ENCODE results near the gene TMEM220.

Gene TMEM220

DNA sequence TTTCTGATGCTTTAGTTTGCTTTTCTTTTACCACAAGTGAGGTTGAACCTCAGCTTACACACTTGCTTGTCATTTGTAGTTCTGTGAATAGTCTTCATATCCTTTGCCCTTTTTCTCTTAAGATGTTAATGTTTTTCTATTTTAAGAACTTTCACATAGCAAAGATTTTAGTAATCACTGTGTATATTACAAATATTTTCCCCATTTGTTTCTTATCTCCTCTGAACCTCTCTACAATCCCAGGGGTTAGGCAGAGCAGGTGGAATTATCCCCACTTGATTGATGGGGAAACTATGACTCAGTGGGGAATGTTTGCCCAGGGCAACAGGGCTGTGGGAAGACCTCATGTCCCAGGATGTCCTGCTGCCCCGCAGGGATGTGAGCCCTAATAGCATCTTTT, 61.0 kb downstream of the TMEM220 start:
- H3K4me3 ChIP-seq (replicated peaks in 1 of 2; ENCODE audit: low read depth in 2 of 2, low read length in 2 of 2): no peak overlapping the region
- DNase-seq (ENCODE audit: low read depth in 2 of 2): peak in 1 of 2 donors; percentile 7
- TF ChIP-seq, protein P1, sequence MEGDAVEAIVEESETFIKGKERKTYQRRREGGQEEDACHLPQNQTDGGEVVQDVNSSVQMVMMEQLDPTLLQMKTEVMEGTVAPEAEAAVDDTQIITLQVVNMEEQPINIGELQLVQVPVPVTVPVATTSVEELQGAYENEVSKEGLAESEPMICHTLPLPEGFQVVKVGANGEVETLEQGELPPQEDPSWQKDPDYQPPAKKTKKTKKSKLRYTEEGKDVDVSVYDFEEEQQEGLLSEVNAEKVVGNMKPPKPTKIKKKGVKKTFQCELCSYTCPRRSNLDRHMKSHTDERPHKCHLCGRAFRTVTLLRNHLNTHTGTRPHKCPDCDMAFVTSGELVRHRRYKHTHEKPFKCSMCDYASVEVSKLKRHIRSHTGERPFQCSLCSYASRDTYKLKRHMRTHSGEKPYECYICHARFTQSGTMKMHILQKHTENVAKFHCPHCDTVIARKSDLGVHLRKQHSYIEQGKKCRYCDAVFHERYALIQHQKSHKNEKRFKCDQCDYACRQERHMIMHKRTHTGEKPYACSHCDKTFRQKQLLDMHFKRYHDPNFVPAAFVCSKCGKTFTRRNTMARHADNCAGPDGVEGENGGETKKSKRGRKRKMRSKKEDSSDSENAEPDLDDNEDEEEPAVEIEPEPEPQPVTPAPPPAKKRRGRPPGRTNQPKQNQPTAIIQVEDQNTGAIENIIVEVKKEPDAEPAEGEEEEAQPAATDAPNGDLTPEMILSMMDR (IDR thresholded peaks at IDR 0.05; ENCODE audit: low read depth, low read length): no peak

DNA sequence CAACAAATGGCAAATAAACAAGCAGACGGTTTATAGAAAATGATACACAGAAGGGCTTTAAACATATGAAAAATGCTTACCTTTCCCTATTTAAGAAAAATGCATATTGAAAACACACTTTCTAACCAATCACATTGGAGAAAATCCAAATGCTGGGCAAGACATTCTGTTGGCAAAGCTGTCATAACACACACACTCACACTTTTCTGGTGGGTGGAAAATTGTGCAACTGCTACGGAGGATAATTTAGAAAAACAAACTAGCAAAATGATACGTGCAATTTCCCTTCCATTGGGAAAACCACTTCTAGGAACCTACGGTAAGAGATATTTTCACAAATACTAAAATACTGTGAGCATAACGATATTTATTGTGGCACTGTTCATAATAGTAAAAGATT, 62.9 kb downstream of the TMEM220 start:
- no peak overlapping the region for H3K4me3 ChIP-seq (replicated peaks in 1 of 2; ENCODE audit: low read depth in 2 of 2, low read length in 2 of 2)
- TF ChIP-seq, protein P1 (IDR thresholded peaks at IDR 0.05; ENCODE audit: low read depth, low read length): no peak
- no peak for DNase-seq (ENCODE audit: low read depth in 2 of 2)

DNA sequence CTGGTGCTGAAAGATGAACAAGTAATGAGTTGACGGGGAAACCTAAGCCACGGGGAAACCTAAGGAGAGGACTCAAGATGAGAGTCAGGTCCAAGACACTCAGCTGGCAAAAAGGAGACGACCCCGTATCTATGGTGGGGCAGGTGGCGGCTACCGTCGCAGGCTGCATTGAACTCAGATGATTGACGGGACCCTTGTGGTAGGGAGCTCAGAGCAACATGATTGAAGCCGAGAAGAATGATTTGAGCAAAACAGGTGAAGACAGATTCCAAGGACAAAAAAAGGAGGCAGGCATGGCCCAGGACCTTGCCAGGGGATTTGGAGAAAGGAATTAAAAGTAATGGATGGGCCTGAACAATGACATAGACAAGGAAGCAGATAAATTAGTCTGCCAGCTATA, 65.3 kb downstream of the TMEM220 start:
- H3K4me3 ChIP-seq (replicated peaks in 1 of 2; ENCODE audit: low read depth in 2 of 2, low read length in 2 of 2): no peak overlapping the region
- TF ChIP-seq, protein P1 (IDR thresholded peaks at IDR 0.05; ENCODE audit: low read depth, low read length): no peak
- DNase-seq (ENCODE audit: low read depth in 2 of 2): no peak
